Measurements from ENCODE around the gene SLC17A9. TPM values are rescaled to one million over a fixed set of nuclear protein-coding genes. Genes with fewer than 3 reads are reported as not detected.

SLC17A9 gene
- total and polyA plus RNA-seq, 4 donors = 2.4 to 17.3 (median 9.6) TPM

DNA sequence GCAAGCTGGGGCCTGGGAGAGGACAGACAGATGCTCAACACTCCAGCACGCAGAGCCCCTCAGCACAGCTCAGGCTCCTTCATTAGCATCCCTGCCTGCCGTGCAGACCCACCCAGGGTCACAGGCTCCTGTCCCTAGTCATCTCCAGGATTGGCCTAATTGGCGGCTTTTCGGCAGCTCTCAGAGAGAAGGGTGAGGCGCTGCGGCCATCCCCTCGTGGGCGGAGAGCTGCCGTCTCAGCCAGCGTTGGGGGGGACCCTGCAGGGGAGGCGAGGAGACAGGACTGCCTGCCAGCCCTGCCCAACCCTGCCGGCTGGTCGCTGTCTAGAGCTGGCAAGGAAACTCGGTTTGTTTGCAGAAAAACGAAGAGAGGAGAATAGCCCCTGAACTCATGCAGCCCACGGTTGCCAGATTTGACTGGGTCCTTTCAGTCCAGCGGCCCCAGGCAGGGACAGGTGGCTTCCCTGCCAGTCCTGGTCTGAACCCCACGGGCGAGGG, 27.4 kb downstream of the SLC17A9 start:
- Histone ChIP-seq H3K27me3 (ENCODE audit: control insufficient read depth in 3 of 3, insufficient read depth in 3 of 3, low read length in 2 of 3) (peaks cover 0 to 42% (median 27%) of the 10 kb centered on the region in 3 donors), H3K36me3 (ENCODE audit: control insufficient read depth in 4 of 4, insufficient read depth in 4 of 4, low read length in 4 of 4) (no peaks in the 10 kb centered on the region), H3K4me1 (ENCODE audit: control insufficient read depth in 5 of 5, insufficient read depth in 5 of 5, low read length in 5 of 5) (no peaks in the 10 kb centered on the region), H3K9ac (ENCODE audit: insufficient read depth in 1 of 2, low read length in 2 of 2) (no peak overlapping the region), H3K9me3 (ENCODE audit: control insufficient read depth in 4 of 4, insufficient read depth in 3 of 4, low read length in 3 of 4) (peaks cover 0 to 2% (median 0%) of the 10 kb centered on the region in 4 donors), H3K27ac (ENCODE audit: low read depth in 1 of 2, low read length in 1 of 2) (no peak overlapping the region), H3K4me3 (no peak overlapping the region)
- 14 to 15% methylated on average over 19 of the region's 19 CpGs for WGBS, 2 donors
- TF ChIP-seq, protein P1, sequence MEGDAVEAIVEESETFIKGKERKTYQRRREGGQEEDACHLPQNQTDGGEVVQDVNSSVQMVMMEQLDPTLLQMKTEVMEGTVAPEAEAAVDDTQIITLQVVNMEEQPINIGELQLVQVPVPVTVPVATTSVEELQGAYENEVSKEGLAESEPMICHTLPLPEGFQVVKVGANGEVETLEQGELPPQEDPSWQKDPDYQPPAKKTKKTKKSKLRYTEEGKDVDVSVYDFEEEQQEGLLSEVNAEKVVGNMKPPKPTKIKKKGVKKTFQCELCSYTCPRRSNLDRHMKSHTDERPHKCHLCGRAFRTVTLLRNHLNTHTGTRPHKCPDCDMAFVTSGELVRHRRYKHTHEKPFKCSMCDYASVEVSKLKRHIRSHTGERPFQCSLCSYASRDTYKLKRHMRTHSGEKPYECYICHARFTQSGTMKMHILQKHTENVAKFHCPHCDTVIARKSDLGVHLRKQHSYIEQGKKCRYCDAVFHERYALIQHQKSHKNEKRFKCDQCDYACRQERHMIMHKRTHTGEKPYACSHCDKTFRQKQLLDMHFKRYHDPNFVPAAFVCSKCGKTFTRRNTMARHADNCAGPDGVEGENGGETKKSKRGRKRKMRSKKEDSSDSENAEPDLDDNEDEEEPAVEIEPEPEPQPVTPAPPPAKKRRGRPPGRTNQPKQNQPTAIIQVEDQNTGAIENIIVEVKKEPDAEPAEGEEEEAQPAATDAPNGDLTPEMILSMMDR (IDR thresholded peaks at IDR 0.05; ENCODE audit: control extremely low read depth, extremely low read depth) = no peak
- peak in 2 of 3 donors; percentile 8 to 19 for DNase-seq
- no peak for ATAC-seq (ENCODE audit: insufficient read depth, low FRiP score)

DNA sequence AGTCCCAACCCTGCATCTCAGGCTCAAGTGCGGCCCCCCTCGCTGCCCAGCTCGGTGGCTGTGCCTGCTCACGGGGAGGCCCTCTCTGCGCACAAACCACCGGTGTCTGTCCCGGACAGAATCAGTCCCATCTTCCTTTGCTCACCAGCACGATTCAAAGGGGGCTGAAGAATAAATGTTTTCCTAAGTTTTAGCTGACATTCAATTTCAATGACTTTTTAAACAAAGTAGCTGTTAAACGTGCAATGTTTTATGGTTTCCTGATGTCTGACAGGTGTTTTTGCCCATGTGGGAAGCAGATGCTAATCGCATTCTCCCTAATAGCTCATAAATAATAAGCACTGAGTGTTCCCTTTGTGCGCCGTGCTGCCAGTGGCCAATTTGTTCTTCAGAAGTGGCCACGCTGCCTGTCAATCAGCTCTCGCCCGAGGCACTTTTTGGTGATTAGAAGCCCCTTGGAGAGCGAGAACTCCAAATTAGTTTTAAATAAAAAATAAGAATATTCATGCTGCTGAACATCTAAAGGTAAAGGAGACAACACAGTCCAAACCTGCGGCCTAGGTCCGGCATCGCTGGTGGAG, 28.0 kb downstream of the SLC17A9 start:
- 22 to 32% methylated on average over 19 of the region's 19 CpGs for WGBS, 2 donors
- Histone ChIP-seq H3K9ac (ENCODE audit: insufficient read depth in 1 of 2, low read length in 2 of 2) (no peak overlapping the region), H3K27me3 (ENCODE audit: control insufficient read depth in 3 of 3, insufficient read depth in 3 of 3, low read length in 2 of 3) (peaks cover 0 to 39% (median 23%) of the 10 kb centered on the region in 3 donors), H3K27ac (ENCODE audit: low read depth in 1 of 2, low read length in 1 of 2) (no peak overlapping the region), H3K36me3 (ENCODE audit: control insufficient read depth in 4 of 4, insufficient read depth in 4 of 4, low read length in 4 of 4) (no peaks in the 10 kb centered on the region), H3K4me1 (ENCODE audit: control insufficient read depth in 5 of 5, insufficient read depth in 5 of 5, low read length in 5 of 5) (no peaks in the 10 kb centered on the region), H3K9me3 (ENCODE audit: control insufficient read depth in 4 of 4, insufficient read depth in 3 of 4, low read length in 3 of 4) (peaks cover 0 to 2% (median 0%) of the 10 kb centered on the region in 4 donors), H3K4me3 (no peak overlapping the region)
- TF ChIP-seq, protein P1 (IDR thresholded peaks at IDR 0.05; ENCODE audit: control extremely low read depth, extremely low read depth) = no peak
- ATAC-seq (ENCODE audit: insufficient read depth, low FRiP score) (no peak), DNase-seq (no peak)

DNA sequence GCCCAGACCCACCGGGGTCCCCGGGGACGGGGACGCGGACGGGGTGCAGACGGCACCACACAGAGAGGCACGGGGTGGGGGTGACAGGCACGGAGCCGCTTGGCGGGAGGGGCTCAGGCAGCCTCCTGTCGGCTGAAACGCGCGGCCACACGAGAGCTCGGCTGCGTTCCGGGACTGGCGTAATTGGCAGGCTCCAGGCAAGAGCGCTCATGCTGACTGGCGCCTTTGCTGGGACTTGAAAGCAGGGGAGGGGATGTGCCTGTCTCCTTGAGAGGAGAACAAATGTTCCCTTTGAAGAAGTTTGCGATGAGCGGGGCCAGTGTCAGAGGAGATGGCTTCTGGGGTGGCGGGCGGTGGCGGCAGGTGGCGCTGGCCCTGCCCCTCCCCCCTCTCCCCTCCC, 28.5 kb downstream of the SLC17A9 start:
- Histone ChIP-seq H3K9ac (ENCODE audit: insufficient read depth in 1 of 2, low read length in 2 of 2) (no peak overlapping the region), H3K9me3 (ENCODE audit: control insufficient read depth in 4 of 4, insufficient read depth in 3 of 4, low read length in 3 of 4) (peaks cover 0 to 3% (median 0%) of the 10 kb centered on the region in 4 donors), H3K4me1 (ENCODE audit: control insufficient read depth in 5 of 5, insufficient read depth in 5 of 5, low read length in 5 of 5) (no peaks in the 10 kb centered on the region), H3K36me3 (ENCODE audit: control insufficient read depth in 4 of 4, insufficient read depth in 4 of 4, low read length in 4 of 4) (no peaks in the 10 kb centered on the region), H3K4me3 (no peak overlapping the region), H3K27me3 (ENCODE audit: control insufficient read depth in 3 of 3, insufficient read depth in 3 of 3, low read length in 2 of 3) (peaks cover 0 to 34% (median 20%) of the 10 kb centered on the region in 3 donors), H3K27ac (ENCODE audit: low read depth in 1 of 2, low read length in 1 of 2) (no peak overlapping the region)
- TF ChIP-seq, protein P1 (IDR thresholded peaks at IDR 0.05; ENCODE audit: control extremely low read depth, extremely low read depth) = no peak
- no peak for ATAC-seq (ENCODE audit: insufficient read depth, low FRiP score)
- peak in 2 of 3 donors; percentile 47 for DNase-seq
- WGBS, 2 donors = 5 to 10% methylated on average over 27 of the region's 28 CpGs
